HepG2 (cell line): ENCODE data around the gene AIF1. TPM values are rescaled to one million over a fixed set of nuclear protein-coding genes. Genes with fewer than 3 reads are reported as not detected.

Experiments
- MAFF ChIP-seq: IDR thresholded peaks from 2 replicates; pipeline ENCODE4 v1.6.1; 2011; ENCODE audit warnings: low read depth, low read length, improper control_type of control experiment
- PAF1 ChIP-seq: IDR thresholded peaks from 2 replicates; pipeline ENCODE4 v1.6.1; 2016; ENCODE audit warnings: missing genetic modification reagents, missing compliant biosample characterization
- ZNF20 ChIP-seq: sonication (generic); formaldehyde crosslinking; IDR thresholded peaks from 2 replicates; pipeline ENCODE4 v1.4.0; 2020; ENCODE audit warnings: mild to moderate bottlenecking, moderate library complexity, missing genetic modification reagents
- ZNF549 ChIP-seq: sonication (generic); formaldehyde crosslinking; IDR thresholded peaks from 2 replicates; pipeline ENCODE4 v1.5.0; 2020; ENCODE audit warnings: missing genetic modification reagents
- ZNF746 ChIP-seq: sonication (generic); formaldehyde crosslinking; IDR thresholded peaks from 2 replicates; pipeline ENCODE4 v1.8.0; 2022; ENCODE audit warnings: mild to moderate bottlenecking, missing genetic modification reagents
- polyA plus RNA-seq, 8 experiments: library from polyadenylated mRNA; depleted of rRNA in 3 of 8; stranded (reverse) in 7 of 8; unstranded in 1 of 8; fragments of >200 nt; fragmentation: Illumina TruSeq in 4 of 8; extraction: Trizol in 4 of 8; gene quantifications; 2 replicates each; pipeline versions ENCODE4 v1.2.1 to v1.2.3, GENCODE V29; 2011 to 2016; ENCODE audit warnings: low read depth in 4 of 8, missing spikeins in 1 of 8, mixed read lengths in 1 of 8; ENCODE audit not compliant: insufficient read depth in 1 of 8
- total RNA-seq, 5 experiments: library from RNA; depleted of rRNA; stranded (reverse); fragments of >200 nt; fragmentation: Illumina TruSeq; extraction: Trizol; gene quantifications; 2 replicates each; pipeline ENCODE4 v1.2.3, GENCODE V29; 2016; ENCODE audit warnings: low read depth in 1 of 5
- TF ChIP-seq, protein P1 (sequence below): sonication (generic); formaldehyde crosslinking; IDR thresholded peaks from 2 replicates; pipeline ENCODE4 v1.4.0; 2020; ENCODE audit warnings: missing genetic modification reagents, mild to moderate bottlenecking, borderline replicate concordance
- TF ChIP-seq, protein P2 (sequence below): IDR thresholded peaks from 2 replicates; pipeline ENCODE4 v1.4.0; 2020; ENCODE audit warnings: mild to moderate bottlenecking, missing genetic modification reagents
- TF ChIP-seq, protein P3 (sequence below): IDR thresholded peaks from 2 replicates; pipeline ENCODE4 v1.6.1; 2016; ENCODE audit warnings: control low read depth
- TF ChIP-seq, protein P4 (sequence below): sonication (generic); formaldehyde crosslinking; IDR thresholded peaks from 2 replicates; pipeline ENCODE4 v1.5.1; 2020; ENCODE audit warnings: mild to moderate bottlenecking, missing genetic modification reagents, moderate library complexity
- TF ChIP-seq, protein P5 (sequence below): sonication (generic); formaldehyde crosslinking; IDR thresholded peaks from 2 replicates; pipeline ENCODE4 v1.8.0; 2022; ENCODE audit warnings: missing genetic modification reagents, low read depth, mild to moderate bottlenecking, borderline replicate concordance
- TF ChIP-seq, protein P6 (sequence below): sonication (generic); formaldehyde crosslinking; IDR thresholded peaks from 2 replicates; pipeline ENCODE4 v1.4.0; 2020; ENCODE audit warnings: missing genetic modification reagents
- TF ChIP-seq, protein P7 (sequence below): sonication (generic); formaldehyde crosslinking; IDR thresholded peaks from 2 replicates; pipeline ENCODE4 v1.5.1; 2020; ENCODE audit warnings: mild to moderate bottlenecking, missing genetic modification reagents, borderline replicate concordance

AIF1 gene
- total and polyA plus RNA-seq, 2 of the 13 experiments (the other 11 are each of a cell fraction or from before 2014, with no cell fraction given), result 1.5 TPM; not detected in 1

DNA sequence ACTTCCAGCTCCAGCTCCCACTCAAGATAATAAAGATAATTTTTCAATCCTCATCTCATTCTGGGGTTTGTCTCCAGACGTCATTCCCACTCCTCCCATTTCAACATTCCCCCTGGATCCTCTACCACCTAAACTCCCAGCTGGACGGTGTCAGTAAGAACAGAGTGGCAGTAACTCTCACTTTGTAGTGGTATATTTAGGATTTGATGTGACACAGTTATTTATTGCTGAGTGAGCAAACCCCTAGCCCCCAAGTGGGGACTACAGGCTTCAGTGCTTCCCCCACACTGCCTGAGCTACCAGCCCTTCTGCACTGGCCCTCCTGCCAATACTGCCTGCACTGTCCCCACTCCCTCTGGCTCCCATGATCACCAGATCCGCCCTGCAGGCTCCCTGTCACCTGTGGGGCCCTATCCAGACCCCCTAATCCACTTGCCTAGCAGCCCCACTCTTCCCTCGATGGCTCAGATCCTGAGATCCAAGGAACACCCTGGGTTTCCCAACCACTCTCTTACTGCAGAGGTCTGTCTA is 43.2 kb downstream of the AIF1 start (continued):
- TF ChIP-seq, protein P1, sequence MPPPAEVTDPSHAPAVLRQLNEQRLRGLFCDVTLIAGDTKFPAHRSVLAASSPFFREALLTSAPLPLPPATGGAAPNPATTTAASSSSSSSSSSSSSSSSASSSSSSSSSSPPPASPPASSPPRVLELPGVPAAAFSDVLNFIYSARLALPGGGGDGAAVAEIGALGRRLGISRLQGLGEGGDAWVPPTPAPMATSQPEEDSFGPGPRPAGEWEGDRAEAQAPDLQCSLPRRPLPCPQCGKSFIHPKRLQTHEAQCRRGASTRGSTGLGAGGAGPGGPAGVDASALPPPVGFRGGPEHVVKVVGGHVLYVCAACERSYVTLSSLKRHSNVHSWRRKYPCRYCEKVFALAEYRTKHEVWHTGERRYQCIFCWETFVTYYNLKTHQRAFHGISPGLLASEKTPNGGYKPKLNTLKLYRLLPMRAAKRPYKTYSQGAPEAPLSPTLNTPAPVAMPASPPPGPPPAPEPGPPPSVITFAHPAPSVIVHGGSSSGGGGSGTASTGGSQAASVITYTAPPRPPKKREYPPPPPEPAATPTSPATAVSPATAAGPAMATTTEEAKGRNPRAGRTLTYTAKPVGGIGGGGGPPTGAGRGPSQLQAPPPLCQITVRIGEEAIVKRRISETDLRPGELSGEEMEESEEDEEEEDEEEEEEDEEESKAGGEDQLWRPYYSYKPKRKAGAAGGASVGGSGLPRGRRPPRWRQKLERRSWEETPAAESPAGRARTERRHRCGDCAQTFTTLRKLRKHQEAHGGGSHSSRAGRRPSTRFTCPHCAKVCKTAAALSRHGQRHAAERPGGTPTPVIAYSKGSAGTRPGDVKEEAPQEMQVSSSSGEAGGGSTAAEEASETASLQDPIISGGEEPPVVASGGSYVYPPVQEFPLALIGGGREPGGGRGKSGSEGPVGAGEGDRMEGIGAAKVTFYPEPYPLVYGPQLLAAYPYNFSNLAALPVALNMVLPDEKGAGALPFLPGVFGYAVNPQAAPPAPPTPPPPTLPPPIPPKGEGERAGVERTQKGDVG (CRISPR knock-in tag), result no peak
- TF ChIP-seq, protein P2, sequence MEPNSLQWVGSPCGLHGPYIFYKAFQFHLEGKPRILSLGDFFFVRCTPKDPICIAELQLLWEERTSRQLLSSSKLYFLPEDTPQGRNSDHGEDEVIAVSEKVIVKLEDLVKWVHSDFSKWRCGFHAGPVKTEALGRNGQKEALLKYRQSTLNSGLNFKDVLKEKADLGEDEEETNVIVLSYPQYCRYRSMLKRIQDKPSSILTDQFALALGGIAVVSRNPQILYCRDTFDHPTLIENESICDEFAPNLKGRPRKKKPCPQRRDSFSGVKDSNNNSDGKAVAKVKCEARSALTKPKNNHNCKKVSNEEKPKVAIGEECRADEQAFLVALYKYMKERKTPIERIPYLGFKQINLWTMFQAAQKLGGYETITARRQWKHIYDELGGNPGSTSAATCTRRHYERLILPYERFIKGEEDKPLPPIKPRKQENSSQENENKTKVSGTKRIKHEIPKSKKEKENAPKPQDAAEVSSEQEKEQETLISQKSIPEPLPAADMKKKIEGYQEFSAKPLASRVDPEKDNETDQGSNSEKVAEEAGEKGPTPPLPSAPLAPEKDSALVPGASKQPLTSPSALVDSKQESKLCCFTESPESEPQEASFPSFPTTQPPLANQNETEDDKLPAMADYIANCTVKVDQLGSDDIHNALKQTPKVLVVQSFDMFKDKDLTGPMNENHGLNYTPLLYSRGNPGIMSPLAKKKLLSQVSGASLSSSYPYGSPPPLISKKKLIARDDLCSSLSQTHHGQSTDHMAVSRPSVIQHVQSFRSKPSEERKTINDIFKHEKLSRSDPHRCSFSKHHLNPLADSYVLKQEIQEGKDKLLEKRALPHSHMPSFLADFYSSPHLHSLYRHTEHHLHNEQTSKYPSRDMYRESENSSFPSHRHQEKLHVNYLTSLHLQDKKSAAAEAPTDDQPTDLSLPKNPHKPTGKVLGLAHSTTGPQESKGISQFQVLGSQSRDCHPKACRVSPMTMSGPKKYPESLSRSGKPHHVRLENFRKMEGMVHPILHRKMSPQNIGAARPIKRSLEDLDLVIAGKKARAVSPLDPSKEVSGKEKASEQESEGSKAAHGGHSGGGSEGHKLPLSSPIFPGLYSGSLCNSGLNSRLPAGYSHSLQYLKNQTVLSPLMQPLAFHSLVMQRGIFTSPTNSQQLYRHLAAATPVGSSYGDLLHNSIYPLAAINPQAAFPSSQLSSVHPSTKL, result no peak
- TF ChIP-seq ZNF549 (CRISPR knock-in tag) (no peak), ZNF20 (CRISPR knock-in tag) (no peak), MAFF (peak; percentile 76), PAF1 (peak; percentile 16; the same call in 1 of the 2 replicates), ZNF746 (CRISPR knock-in tag) (no peak)
- TF ChIP-seq, protein P3, sequence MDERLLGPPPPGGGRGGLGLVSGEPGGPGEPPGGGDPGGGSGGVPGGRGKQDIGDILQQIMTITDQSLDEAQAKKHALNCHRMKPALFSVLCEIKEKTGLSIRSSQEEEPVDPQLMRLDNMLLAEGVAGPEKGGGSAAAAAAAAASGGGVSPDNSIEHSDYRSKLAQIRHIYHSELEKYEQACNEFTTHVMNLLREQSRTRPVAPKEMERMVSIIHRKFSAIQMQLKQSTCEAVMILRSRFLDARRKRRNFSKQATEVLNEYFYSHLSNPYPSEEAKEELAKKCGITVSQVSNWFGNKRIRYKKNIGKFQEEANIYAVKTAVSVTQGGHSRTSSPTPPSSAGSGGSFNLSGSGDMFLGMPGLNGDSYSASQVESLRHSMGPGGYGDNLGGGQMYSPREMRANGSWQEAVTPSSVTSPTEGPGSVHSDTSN (CRISPR knock-in tag), result no peak
- TF ChIP-seq, protein P4, sequence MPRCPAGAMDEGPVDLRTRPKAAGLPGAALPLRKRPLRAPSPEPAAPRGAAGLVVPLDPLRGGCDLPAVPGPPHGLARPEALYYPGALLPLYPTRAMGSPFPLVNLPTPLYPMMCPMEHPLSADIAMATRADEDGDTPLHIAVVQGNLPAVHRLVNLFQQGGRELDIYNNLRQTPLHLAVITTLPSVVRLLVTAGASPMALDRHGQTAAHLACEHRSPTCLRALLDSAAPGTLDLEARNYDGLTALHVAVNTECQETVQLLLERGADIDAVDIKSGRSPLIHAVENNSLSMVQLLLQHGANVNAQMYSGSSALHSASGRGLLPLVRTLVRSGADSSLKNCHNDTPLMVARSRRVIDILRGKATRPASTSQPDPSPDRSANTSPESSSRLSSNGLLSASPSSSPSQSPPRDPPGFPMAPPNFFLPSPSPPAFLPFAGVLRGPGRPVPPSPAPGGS (CRISPR knock-in tag), result no peak
- TF ChIP-seq, protein P5, sequence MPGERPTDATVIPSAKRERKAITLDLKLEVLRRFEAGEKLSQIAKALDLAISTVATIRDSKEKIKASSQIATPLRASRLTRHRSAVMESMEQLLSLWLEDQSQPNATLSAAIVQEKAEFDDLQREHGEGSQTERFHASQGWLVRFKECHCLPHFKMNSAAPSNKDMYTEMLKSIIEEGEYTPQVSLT (CRISPR knock-in tag), result 0 out of 2 replicates have a peak, but pooled peaks have one; percentile 47
- TF ChIP-seq, protein P6, sequence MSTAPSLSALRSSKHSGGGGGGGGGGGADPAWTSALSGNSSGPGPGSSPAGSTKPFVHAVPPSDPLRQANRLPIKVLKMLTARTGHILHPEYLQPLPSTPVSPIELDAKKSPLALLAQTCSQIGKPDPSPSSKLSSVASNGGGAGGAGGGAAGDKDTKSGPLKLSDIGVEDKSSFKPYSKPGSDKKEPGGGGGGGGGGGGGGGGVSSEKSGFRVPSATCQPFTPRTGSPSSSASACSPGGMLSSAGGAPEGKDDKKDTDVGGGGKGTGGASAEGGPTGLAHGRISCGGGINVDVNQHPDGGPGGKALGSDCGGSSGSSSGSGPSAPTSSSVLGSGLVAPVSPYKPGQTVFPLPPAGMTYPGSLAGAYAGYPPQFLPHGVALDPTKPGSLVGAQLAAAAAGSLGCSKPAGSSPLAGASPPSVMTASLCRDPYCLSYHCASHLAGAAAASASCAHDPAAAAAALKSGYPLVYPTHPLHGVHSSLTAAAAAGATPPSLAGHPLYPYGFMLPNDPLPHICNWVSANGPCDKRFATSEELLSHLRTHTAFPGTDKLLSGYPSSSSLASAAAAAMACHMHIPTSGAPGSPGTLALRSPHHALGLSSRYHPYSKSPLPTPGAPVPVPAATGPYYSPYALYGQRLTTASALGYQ (CRISPR knock-in tag), result no peak
- TF ChIP-seq, protein P7, sequence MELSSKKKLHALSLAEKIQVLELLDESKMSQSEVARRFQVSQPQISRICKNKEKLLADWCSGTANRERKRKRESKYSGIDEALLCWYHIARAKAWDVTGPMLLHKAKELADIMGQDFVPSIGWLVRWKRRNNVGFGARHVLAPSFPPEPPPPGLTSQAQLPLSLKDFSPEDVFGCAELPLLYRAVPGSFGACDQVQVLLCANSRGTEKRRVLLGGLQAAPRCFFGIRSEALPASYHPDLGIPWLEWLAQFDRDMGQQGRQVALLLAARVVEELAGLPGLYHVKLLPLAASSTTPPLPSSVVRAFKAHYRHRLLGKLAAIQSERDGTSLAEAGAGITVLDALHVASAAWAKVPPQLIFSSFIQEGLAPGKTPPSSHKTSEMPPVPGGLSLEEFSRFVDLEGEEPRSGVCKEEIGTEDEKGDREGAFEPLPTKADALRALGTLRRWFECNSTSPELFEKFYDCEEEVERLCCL, result no peak
